OCI-LY7 (cell line): Measurements from ENCODE around the gene ZNF474.

Experiments used
- CTCF ChIP-seq: fragments of 200-600 bp; sonication (generic); conservative IDR thresholded peaks from 2 replicates; pipeline ENCODE4 v1.5.1; 2014; ENCODE audit warnings: mild to moderate bottlenecking, antibody characterized with exemption, low read length, moderate library complexity, mixed read lengths
- EZH2phosphoT487 ChIP-seq: fragments of 200-600 bp; sonication (generic); IDR thresholded peaks from 2 replicates; pipeline ENCODE4 v1.6.1; 2018; ENCODE audit warnings: low read depth, borderline replicate concordance, mild to moderate bottlenecking, mixed run types, antibody characterized with exemption, low read length, moderate library complexity, mixed read lengths

DNA sequence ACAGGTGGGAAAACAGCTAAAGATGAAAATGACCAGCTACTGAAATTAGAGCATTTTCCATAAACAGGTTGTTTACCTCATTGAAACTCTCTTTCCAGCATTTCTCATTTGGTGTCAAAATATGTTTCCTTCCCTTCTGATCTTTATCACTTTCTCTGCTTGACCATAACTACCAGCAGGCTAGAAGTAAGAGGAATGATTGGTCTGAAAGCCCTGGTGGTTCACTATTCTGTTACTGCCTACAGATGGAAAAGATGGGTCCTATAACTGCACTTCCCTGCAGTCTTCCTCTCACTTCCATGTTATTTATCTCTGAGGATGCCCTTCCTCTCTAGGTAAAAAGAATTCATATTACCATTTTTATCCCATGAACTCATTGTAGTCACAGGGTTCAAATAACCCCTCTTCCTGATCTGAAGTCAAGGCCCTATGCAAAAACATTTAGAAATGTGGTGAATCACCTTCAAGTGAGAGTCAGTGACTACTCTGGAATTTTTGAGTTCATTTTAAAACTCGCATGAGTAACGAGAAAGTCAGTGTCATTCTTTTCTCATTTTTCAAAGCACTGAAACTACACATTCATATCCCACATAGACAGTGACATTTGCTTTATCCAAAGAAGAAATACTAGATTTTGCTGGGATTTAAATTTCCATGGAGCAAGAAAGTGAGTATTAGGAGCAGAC lies 51.7 kb downstream of the ZNF474 start:
- TF ChIP-seq CTCF (no peak), EZH2phosphoT487 (no peak)
